Upper lobe of right lung (tissue), 1 donor: ENCODE measurements around the gene SIX1. TPM values are rescaled to one million over a fixed set of nuclear protein-coding genes. Genes with fewer than 3 reads are reported as not detected.

Source experiments
- ATAC-seq: fragments of 200-7000 bp; cut with Tn5 transposase; one replicate; pipeline ENCODE4 v1.9.1; 2020; ENCODE audit warnings: mild to moderate bottlenecking, moderate library complexity
- DNase-seq: peaks from one replicate; pipeline ENCODE4 v3.0.0-alpha.2; 2020
- H3K27ac ChIP-seq: fragments of 200-600 bp; one replicate; pipeline ENCODE4 v1.8.0; 2022
- H3K27me3 ChIP-seq: fragments of 200-600 bp; one replicate; pipeline ENCODE4 v1.8.0; 2022; ENCODE audit warnings: mild to moderate bottlenecking
- H3K36me3 ChIP-seq: fragments of 200-600 bp; one replicate; pipeline ENCODE4 v1.8.0; 2022
- H3K4me1 ChIP-seq: fragments of 200-600 bp; one replicate; pipeline ENCODE4 v1.8.0; 2022
- H3K4me3 ChIP-seq: fragments of 200-600 bp; one replicate; pipeline ENCODE4 v1.8.0; 2022; ENCODE audit warnings: mild to moderate bottlenecking
- H3K9me3 ChIP-seq: fragments of 200-600 bp; one replicate; pipeline ENCODE4 v1.8.0; 2022
- CTCF ChIP-seq: fragments of 200-600 bp; IDR thresholded peaks from one replicate; pipeline ENCODE4 v1.8.0; 2022; ENCODE audit warnings: antibody characterized with exemption
- intact Hi-C: fragments of 100-400 bp; cut with DNase I; formaldehyde crosslinking; loops from one replicate; pipeline ENCODE4 v1.11.0; 2022
- total RNA-seq: library from RNA; stranded (reverse); fragmentation: NEBNext Ultra II Directional; extraction: Animal tissue kit (Norgen Biotek cat#: 25700); gene quantifications from one replicate; pipeline ENCODE4 v1.2.1, GENCODE V29; 2021
- donor health status: DM: no; HTN: yes; CAD: no; lungs with severe emphysema.

Gene SIX1
- total RNA-seq, 1 donor from 2014 or later, result 0.14 TPM

GRCh38 chr14:60642270-60643140 lies 6.8 kb downstream of the SIX1 start:
- DNase-seq, result no peak
- no peak for TF ChIP-seq CTCF
- Histone ChIP-seq H3K27me3 (peaks cover 100% of the 10 kb centered on the region), H3K36me3 (no peaks in the 10 kb centered on the region), H3K9me3 (no peaks in the 10 kb centered on the region), H3K4me3 (no peak overlapping the region), H3K4me1 (peaks cover 16% of the 10 kb centered on the region), H3K27ac (no peak overlapping the region)
- peak; percentile 15 for ATAC-seq
- intact Hi-C loops, result no loop called here

- intact Hi-C loops, result no loop called here
- H3K4me3 ChIP-seq, result no peak overlapping the region
- no peak for TF ChIP-seq CTCF
- H3K9me3 ChIP-seq, result no peaks in the 10 kb centered on the region
- DNase-seq (no peak), ATAC-seq (no peak)
- no peak overlapping the region for H3K27ac ChIP-seq
- peaks cover 11% of the 10 kb centered on the region for H3K4me1 ChIP-seq
- H3K36me3 ChIP-seq, result no peaks in the 10 kb centered on the region
- H3K27me3 ChIP-seq, result peaks cover 100% of the 10 kb centered on the region
These were observed 7.5 kb downstream of the SIX1 start for GRCh38 chr14:60641742-60642269.

- H3K9me3 ChIP-seq, result no peaks in the 10 kb centered on the region
- H3K4me1 ChIP-seq, result peaks cover 10% of the 10 kb centered on the region
- no peak overlapping the region for H3K4me3 ChIP-seq
- no peak for TF ChIP-seq CTCF
- peaks cover 98% of the 10 kb centered on the region for H3K27me3 ChIP-seq
- no peaks in the 10 kb centered on the region for H3K36me3 ChIP-seq
- H3K27ac ChIP-seq, result no peak overlapping the region
- ATAC-seq (no peak), DNase-seq (no peak)
- intact Hi-C loops, result no loop called here
These were observed 8.2 kb downstream of the SIX1 start for GRCh38 chr14:60640859-60641741.

GRCh38 chr14:60639674-60640073 lies 9.6 kb downstream of the SIX1 start:
- ATAC-seq, result no peak

More at GRCh38 chr14:60639674-60640073, 9.6 kb downstream of the SIX1 start:
- no peak overlapping the region for H3K4me3 ChIP-seq
- no peaks in the 10 kb centered on the region for H3K36me3 ChIP-seq
- TF ChIP-seq CTCF, result no peak
- peaks cover 10% of the 10 kb centered on the region for H3K4me1 ChIP-seq
- DNase-seq, result no peak
- intact Hi-C loops, result loop anchor here (10.0 kb wide), 1 partner anchor 385 kb away; no protein-coding TSS in a partner anchor
- H3K9me3 ChIP-seq, result no peaks in the 10 kb centered on the region
- no peak overlapping the region for H3K27ac ChIP-seq
- peaks cover 91% of the 10 kb centered on the region for H3K27me3 ChIP-seq
